Bronchial epithelial cell (primary cell): Measurements from ENCODE around the gene UNC5A. TPM values are rescaled to one million over a fixed set of nuclear protein-coding genes. Genes with fewer than 3 reads are reported as not detected.

Source experiments
- DNase-seq: peaks from one replicate; pipeline ENCODE4 v3.0.0-alpha.2; 2010; ENCODE audit warnings: low read depth
- FAIRE-seq: peaks from 2 replicates; lab custom pipeline; 2011; peaks lifted over from hg19 to GRCh38; lab: Jason Lieb, UNC
- H3K27me3 ChIP-seq: 2 replicates; pipeline ENCODE4 v1.5.1; 2011; ENCODE audit warnings: low read length; ENCODE audit not compliant: control insufficient read depth, insufficient read depth
- H3K36me3 ChIP-seq: 2 replicates; pipeline ENCODE4 v1.5.1; 2011; ENCODE audit warnings: low read length; ENCODE audit not compliant: control insufficient read depth, insufficient read depth
- H3K4me3 ChIP-seq: 2 replicates; pipeline ENCODE4 v1.5.1; 2011; ENCODE audit warnings: mild to moderate bottlenecking, low read depth, low read length, control low read depth
- CTCF ChIP-seq: IDR thresholded peaks from 2 replicates; pipeline ENCODE4 v1.5.1; 2011; ENCODE audit warnings: mild to moderate bottlenecking, moderate library complexity, low read length, control low read depth, inconsistent platforms; ENCODE audit not compliant: insufficient read depth, severe bottlenecking
- total RNA-seq: library from RNA; depleted of rRNA; stranded (reverse); fragments of >200 nt; gene quantifications from 2 replicates; pipeline ENCODE4 v1.2.1, GENCODE V29; 2014

The UNC5A gene
- total RNA-seq, 1 donor from 2014 or later, result not detected

GRCh38 chr5:176814836-176815438 lies 4.6 kb downstream of the UNC5A start:
- DNase-seq, result no peak
- no peak for FAIRE-seq
- no peak for TF ChIP-seq CTCF
- Histone ChIP-seq H3K4me3 (no peak overlapping the region), H3K36me3 (no peaks in the 10 kb centered on the region), H3K27me3 (peaks cover 20% of the 10 kb centered on the region)

GRCh38 chr5:176816043-176816745 lies 5.8 kb downstream of the UNC5A start:
- no peak for FAIRE-seq
- no peak for DNase-seq
- H3K4me3 ChIP-seq, result no peak overlapping the region
- no peak for TF ChIP-seq CTCF
- peaks cover 17% of the 10 kb centered on the region for H3K27me3 ChIP-seq
- no peaks in the 10 kb centered on the region for H3K36me3 ChIP-seq

- TF ChIP-seq CTCF, result no peak
- Histone ChIP-seq H3K27me3 (peaks cover 14% of the 10 kb centered on the region), H3K4me3 (no peak overlapping the region), H3K36me3 (no peaks in the 10 kb centered on the region)
- DNase-seq (no peak), FAIRE-seq (no peak)
These were observed 6.5 kb downstream of the UNC5A start for GRCh38 chr5:176816791-176817347.

GRCh38 chr5:176817369-176817840 lies 7.0 kb downstream of the UNC5A start:
- no peak for TF ChIP-seq CTCF
- no peak for FAIRE-seq

GRCh38 chr5:176817841-176818377 lies 7.5 kb downstream of the UNC5A start:
- peak; percentile 44 for TF ChIP-seq CTCF
- H3K36me3 ChIP-seq, result no peaks in the 10 kb centered on the region
- peaks cover 11% of the 10 kb centered on the region for H3K27me3 ChIP-seq
- peak overlapping the region; percentile 15 for H3K4me3 ChIP-seq
- FAIRE-seq (no peak), DNase-seq (no peak)

More at GRCh38 chr5:176817369-176817840, 7.0 kb downstream of the UNC5A start:
- H3K4me3 ChIP-seq, result no peak overlapping the region
- DNase-seq, result no peak
- H3K36me3 ChIP-seq, result no peaks in the 10 kb centered on the region
- peaks cover 12% of the 10 kb centered on the region for H3K27me3 ChIP-seq
